Keratinocyte (primary cell): Measurements from ENCODE around the gene TRAPPC6A. TPM values are rescaled to one million over a fixed set of nuclear protein-coding genes. Genes with fewer than 3 reads are reported as not detected.
A peak's percentile ranks its signal among the peaks of the same experiment; 100 is the strongest.

ENCODE experiments used
- DNase-seq: peaks from one replicate; pipeline ENCODE4 v3.0.0-alpha.2; 2011; ENCODE audit warnings: low read depth, missing footprints, low spot score
- FAIRE-seq: peaks from 2 replicates; lab custom pipeline; 2011; peaks lifted over from hg19 to GRCh38; lab: Jason Lieb, UNC
- H2AFZ ChIP-seq: 2 replicates; pipeline ENCODE4 v1.6.0; 2012; ENCODE audit warnings: low read length, control low read depth, inconsistent platforms; ENCODE audit not compliant: control insufficient read depth
- H3K27ac ChIP-seq: 2 replicates; pipeline ENCODE4 v1.5.1; 2011; ENCODE audit warnings: low read length; ENCODE audit not compliant: control insufficient read depth, insufficient read depth
- H3K27me3 ChIP-seq: 3 replicates; pipeline ENCODE4 v1.6.0; 2011; ENCODE audit warnings: low read length; ENCODE audit not compliant: control insufficient read depth, insufficient read depth; ENCODE audit errors: extremely low read depth
- H3K36me3 ChIP-seq, 2 experiments: 2 replicates in 1 of 2; 3 replicates in 1 of 2; pipeline ENCODE4 v1.5.1; 2011; ENCODE audit warnings: low read length in 2 of 2, mild to moderate bottlenecking in 1 of 2; ENCODE audit not compliant: control insufficient read depth in 2 of 2, insufficient read depth in 2 of 2; ENCODE audit errors: extremely low read depth in 1 of 2
- H3K4me1 ChIP-seq: 3 replicates; pipeline ENCODE4 v1.5.1; 2011; ENCODE audit warnings: low read length; ENCODE audit not compliant: control insufficient read depth, insufficient read depth; ENCODE audit errors: extremely low read depth
- H3K4me2 ChIP-seq: 3 replicates; pipeline ENCODE4 v1.6.0; 2011; ENCODE audit warnings: low read depth, low read length; ENCODE audit not compliant: control insufficient read depth, insufficient read depth; ENCODE audit errors: extremely low read depth
- H3K4me3 ChIP-seq, 3 experiments: fragments of 200-600 bp in 1 of 3; sonication (generic) in 1 of 3; 2 replicates in 2 of 3; 3 replicates in 1 of 3; pipeline ENCODE4 v1.5.1; 2011 to 2016; ENCODE audit warnings: low read length in 3 of 3, mild to moderate bottlenecking in 3 of 3, control low read depth in 2 of 3, inconsistent platforms in 1 of 3, low read depth in 1 of 3, mixed read lengths in 1 of 3, mixed run types in 1 of 3, moderate library complexity in 1 of 3; ENCODE audit not compliant: control insufficient read depth in 2 of 3, insufficient read depth in 2 of 3; ENCODE audit errors: extremely low read depth in 1 of 3
- H3K79me2 ChIP-seq: 2 replicates; pipeline ENCODE4 v1.6.0; 2012; ENCODE audit warnings: low read length; ENCODE audit not compliant: control insufficient read depth, insufficient read depth
- H3K9ac ChIP-seq: 3 replicates; pipeline ENCODE4 v1.6.0; 2011; ENCODE audit warnings: low read length; ENCODE audit not compliant: control insufficient read depth, insufficient read depth; ENCODE audit errors: extremely low read depth
- H3K9me1 ChIP-seq: 3 replicates; pipeline ENCODE4 v1.6.0; 2011; ENCODE audit warnings: low read length; ENCODE audit not compliant: control insufficient read depth, insufficient read depth; ENCODE audit errors: extremely low read depth
- H3K9me3 ChIP-seq: 2 replicates; pipeline ENCODE4 v1.5.1; 2012; ENCODE audit warnings: low read depth, low read length; ENCODE audit not compliant: control insufficient read depth
- H4K20me1 ChIP-seq: 3 replicates; pipeline ENCODE4 v1.6.0; 2011; ENCODE audit warnings: low read length; ENCODE audit not compliant: control insufficient read depth, insufficient read depth; ENCODE audit errors: extremely low read depth
- CTCF ChIP-seq, 3 experiments: IDR thresholded peaks in 1 of 3; conservative IDR thresholded peaks in 1 of 3; optimal IDR thresholded peaks in 1 of 3; 2 replicates in 2 of 3; 3 replicates in 1 of 3; pipeline versions ENCODE3 to v1.5.1; 2011; ENCODE audit warnings: low read length in 3 of 3, mild to moderate bottlenecking in 3 of 3, moderate library complexity in 2 of 3, control low read depth in 1 of 3, inconsistent platforms in 1 of 3; ENCODE audit not compliant: insufficient read depth in 2 of 3; ENCODE audit errors: extremely low read depth in 1 of 3
- EZH2 ChIP-seq: IDR thresholded peaks from one replicate; pipeline ENCODE4 v1.6.1; 2012; ENCODE audit warnings: inconsistent platforms, mild to moderate bottlenecking, low read length, moderate library complexity
- dilution Hi-C: fragments of 300-500 bp; cut with MboI; formaldehyde crosslinking; loops from one replicate; pipeline ENCODE4 v1.7.0; 2020; ENCODE audit warnings: low sequenced_read_pairs; ENCODE audit not compliant: extremely low pct_ligation_motif_present
- polyA plus RNA-seq, 5 experiments: library from polyadenylated mRNA; depleted of rRNA in 3 of 5; stranded (reverse) in 3 of 5; stranded (forward) in 1 of 5; unstranded in 1 of 5; fragments of >200 nt; gene quantifications; 1 replicate in 1 of 5; 2 replicates in 3 of 5; 3 replicates in 1 of 5; pipeline versions ENCODE4 v1.2.1 to v1.2.3, GENCODE V29; 2011 to 2012; ENCODE audit warnings: missing spikeins in 2 of 5, low read depth in 1 of 5, low replicate concordance in 1 of 5

The TRAPPC6A gene
- polyA plus RNA-seq, 1 donor (not counting 4 experiments of a cell fraction or from before 2014, with no cell fraction given) = 4.7 TPM

- Histone ChIP-seq H3K79me2 (peaks cover 35% of the 10 kb centered on the region), H4K20me1 (peaks cover 3% of the 10 kb centered on the region), H3K4me3 (no peak overlapping the region), H3K4me2 (no peak overlapping the region), H3K9me1 (peaks cover 3% of the 10 kb centered on the region), H3K36me3 (peaks cover 0 to 7% of the 10 kb centered on the region in 2 experiments), H2AFZ (no peak overlapping the region), H3K4me1 (peaks cover 2% of the 10 kb centered on the region), H3K9ac (no peak overlapping the region), H3K27ac (no peak overlapping the region), H3K9me3 (no peaks in the 10 kb centered on the region), H3K27me3 (no peaks in the 10 kb centered on the region)
- no peak for FAIRE-seq
- DNase-seq = no peak
- TF ChIP-seq EZH2 = no peak
- no peak for TF ChIP-seq CTCF (optimal IDR thresholded peaks at IDR 0.05 in 1 of 3, IDR thresholded peaks at IDR 0.05 in 1 of 3, conservative IDR thresholded peaks at IDR 0.05 in 1 of 3; ENCODE audit: extremely low read depth in 1 of 3, insufficient read depth in 2 of 3, low read length in 3 of 3)
- dilution Hi-C loops = no loop called here
Measured at GRCh38 chr19:45133661-45134060, 44.4 kb downstream of the TRAPPC6A start.

- Histone ChIP-seq H2AFZ (no peak overlapping the region), H3K4me1 (peaks cover 2% of the 10 kb centered on the region), H3K27ac (no peak overlapping the region), H3K9ac (no peak overlapping the region), H3K27me3 (no peaks in the 10 kb centered on the region), H3K4me2 (no peak overlapping the region), H3K36me3 (peaks cover 0 to 10% of the 10 kb centered on the region in 2 experiments), H3K9me3 (no peaks in the 10 kb centered on the region), H3K9me1 (no peaks in the 10 kb centered on the region), H3K79me2 (peaks cover 41% of the 10 kb centered on the region), H3K4me3 (no peak overlapping the region), H4K20me1 (peaks cover 6% of the 10 kb centered on the region)
- FAIRE-seq (no peak), DNase-seq (no peak)
- dilution Hi-C loops = no loop called here
- TF ChIP-seq EZH2 (no peak), CTCF (optimal IDR thresholded peaks at IDR 0.05 in 1 of 3, IDR thresholded peaks at IDR 0.05 in 1 of 3, conservative IDR thresholded peaks at IDR 0.05 in 1 of 3; ENCODE audit: extremely low read depth in 1 of 3, insufficient read depth in 2 of 3, low read length in 3 of 3) (peak in 2 of 3 experiments; percentile 51 to 53)
Measured at GRCh38 chr19:45130888-45131615, 47.0 kb downstream of the TRAPPC6A start.
